ENCODE measurements around the gene EHMT1.
"Not testable (repeated sequence)": the region's sequence is repeated elsewhere in the genome, so short reads cannot be mapped to it uniquely, and the experiment has no call there.

EHMT1 gene

GRCh38 chr9:137615387-137615871 is 3.4 kb upstream of the EHMT1 start:
- DNase-seq = no peak

- peak; percentile 14 for DNase-seq
These were observed 639 bp downstream of the EHMT1 start for GRCh38 chr9:137619240-137620047.

GRCh38 chr9:137620048-137620405 is 1.2 kb downstream of the EHMT1 start:
- DNase-seq = no peak

- no peak for DNase-seq
These were observed 1.8 kb downstream of the EHMT1 start for GRCh38 chr9:137620581-137620980.

- DNase-seq = no peak
These were observed 2.4 kb downstream of the EHMT1 start for GRCh38 chr9:137621131-137621757.

- not testable (repeated sequence) for DNase-seq
These were observed 3.4 kb downstream of the EHMT1 start for GRCh38 chr9:137622211-137622610.

- DNase-seq = no peak
These were observed 7.7 kb downstream of the EHMT1 start for GRCh38 chr9:137626464-137626863.

GRCh38 chr9:137627406-137627805 is 8.6 kb downstream of the EHMT1 start:
- DNase-seq = not testable (repeated sequence)

- DNase-seq = no peak
These were observed 11.3 kb downstream of the EHMT1 start for GRCh38 chr9:137630126-137630525.

- DNase-seq = no peak
These were observed 11.9 kb downstream of the EHMT1 start for GRCh38 chr9:137630679-137631078.

GRCh38 chr9:137631345-137632229 is 12.8 kb downstream of the EHMT1 start:
- no peak for DNase-seq

GRCh38 chr9:137632230-137633161 is 13.7 kb downstream of the EHMT1 start:
- no peak for DNase-seq

- no peak for DNase-seq
These were observed 15.2 kb downstream of the EHMT1 start for GRCh38 chr9:137634016-137634415.

- DNase-seq = no peak
These were observed 19.9 kb downstream of the EHMT1 start for GRCh38 chr9:137638680-137639079.

- no peak for DNase-seq
These were observed 20.7 kb downstream of the EHMT1 start for GRCh38 chr9:137639303-137640051.

- DNase-seq = no peak
These were observed 22.1 kb downstream of the EHMT1 start for GRCh38 chr9:137640862-137641261.

- no peak for DNase-seq
These were observed 23.4 kb downstream of the EHMT1 start for GRCh38 chr9:137642118-137642601.

GRCh38 chr9:137642892-137643291 is 24.1 kb downstream of the EHMT1 start:
- DNase-seq = no peak

GRCh38 chr9:137643921-137644320 is 25.1 kb downstream of the EHMT1 start:
- DNase-seq = no peak

- peak; percentile 28 for DNase-seq
These were observed 26.4 kb downstream of the EHMT1 start for GRCh38 chr9:137645211-137645610.

- no peak for DNase-seq
These were observed 27.5 kb downstream of the EHMT1 start for GRCh38 chr9:137646341-137646740.
